Testis (tissue), 3 donors: ENCODE data around the gene GPC6. TPM values are rescaled to one million over a fixed set of nuclear protein-coding genes. Genes with fewer than 3 reads are reported as not detected.

Source experiments
- DNase-seq: peaks from one replicate; pipeline ENCODE4 v3.0.0-alpha.2; 2019
- H3K27ac ChIP-seq, 2 donors: fragments of 200-600 bp; sonication (generic); one replicate each; pipeline ENCODE4 v1.5.1; 2019
- H3K27me3 ChIP-seq: fragments of 200-600 bp; sonication (generic); one replicate; pipeline ENCODE4 v1.5.1; 2019
- H3K36me3 ChIP-seq: fragments of 200-600 bp; sonication (generic); one replicate; pipeline ENCODE4 v1.5.1; 2017; ENCODE audit warnings: low read depth; ENCODE audit errors: missing control alignments
- H3K4me1 ChIP-seq: fragments of 200-600 bp; sonication (generic); one replicate; pipeline ENCODE4 v1.5.1; 2019
- H3K4me3 ChIP-seq, 2 donors: fragments of 200-600 bp; sonication (generic); one replicate each; pipeline ENCODE4 v1.5.1; 2017 to 2019
- H3K9me3 ChIP-seq: fragments of 200-600 bp; sonication (generic); one replicate; pipeline ENCODE4 v1.5.1; 2017
- POLR2A ChIP-seq: fragments of 450-650 bp; IDR thresholded peaks from one replicate; pipeline ENCODE4 v1.6.1; 2017; ENCODE audit warnings: antibody characterized with exemption, mild to moderate bottlenecking, moderate library complexity
- WGBS, 2 donors: methylation state at CpG; one replicate each; pipeline ENCODE4 v1.1.5; 2018; 5-methylcytosine and 5-hydroxymethylcytosine counted together
- intact Hi-C: fragments of 100-400 bp; cut with DNase I; formaldehyde crosslinking; loops from one replicate; pipeline ENCODE4 v1.15.1; 2023; ENCODE audit warnings: low total_unique reads
- polyA plus RNA-seq: library from polyadenylated mRNA; stranded (reverse); fragments of 350-450 nt; fragmentation: Illumina TruSeq; extraction: RNeasy Lipid Tissue Mini Kit (QIAGEN cat#74804); gene quantifications from one replicate; pipeline ENCODE4 v1.2.3, GENCODE V29; 2014; ENCODE audit warnings: low read depth, low replicate concordance; ENCODE audit not compliant: insufficient read depth
- total RNA-seq, 2 donors: library from RNA; depleted of rRNA; stranded (reverse); fragments of >200 nt; gene quantifications; one replicate each; pipeline ENCODE4 v1.2.3, GENCODE V29; 2016
- TF ChIP-seq, protein P1 (sequence below), 3 experiments: fragments of 450-650 bp in 2 of 3; fragments of 200-600 bp in 1 of 3; sonication (generic) in 1 of 3; IDR thresholded peaks; one replicate each; pipeline ENCODE4 v1.5.1; 2016 to 2019; ENCODE audit warnings: antibody characterized with exemption in 3 of 3, mild to moderate bottlenecking in 2 of 3, moderate library complexity in 1 of 3

GPC6 gene
- total and polyA plus RNA-seq, 3 donors from 2014 or later, result 2.2 to 6.9 (median 4.3) TPM

DNA sequence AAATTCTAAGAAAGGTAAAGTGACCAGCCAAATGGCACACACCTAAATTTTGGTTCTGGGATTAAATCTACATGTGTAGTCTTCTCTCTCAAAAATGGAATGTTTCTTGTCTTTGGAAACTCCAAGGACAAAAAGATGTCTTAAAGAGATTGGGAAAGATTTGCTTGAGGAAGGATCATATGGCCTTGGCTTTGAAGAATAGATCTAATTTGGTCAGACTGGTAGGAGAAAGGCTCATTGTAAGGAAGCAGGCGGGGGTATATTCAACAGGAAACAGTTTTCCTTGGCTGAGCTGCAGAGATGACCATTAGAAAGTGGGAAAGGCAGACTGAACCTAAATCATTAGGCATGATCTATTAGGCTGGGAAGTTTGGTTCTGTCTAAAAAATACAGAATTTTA, 887.6 kb downstream of the GPC6 start:
- Histone ChIP-seq H3K27ac (no peak overlapping the region), H3K4me3 (no peak overlapping the region), H3K27me3 (no peaks in the 10 kb centered on the region), H3K4me1 (no peaks in the 10 kb centered on the region), H3K9me3 (no peaks in the 10 kb centered on the region), H3K36me3 (no peaks in the 10 kb centered on the region)
- no peak for TF ChIP-seq POLR2A
- TF ChIP-seq, protein P1, sequence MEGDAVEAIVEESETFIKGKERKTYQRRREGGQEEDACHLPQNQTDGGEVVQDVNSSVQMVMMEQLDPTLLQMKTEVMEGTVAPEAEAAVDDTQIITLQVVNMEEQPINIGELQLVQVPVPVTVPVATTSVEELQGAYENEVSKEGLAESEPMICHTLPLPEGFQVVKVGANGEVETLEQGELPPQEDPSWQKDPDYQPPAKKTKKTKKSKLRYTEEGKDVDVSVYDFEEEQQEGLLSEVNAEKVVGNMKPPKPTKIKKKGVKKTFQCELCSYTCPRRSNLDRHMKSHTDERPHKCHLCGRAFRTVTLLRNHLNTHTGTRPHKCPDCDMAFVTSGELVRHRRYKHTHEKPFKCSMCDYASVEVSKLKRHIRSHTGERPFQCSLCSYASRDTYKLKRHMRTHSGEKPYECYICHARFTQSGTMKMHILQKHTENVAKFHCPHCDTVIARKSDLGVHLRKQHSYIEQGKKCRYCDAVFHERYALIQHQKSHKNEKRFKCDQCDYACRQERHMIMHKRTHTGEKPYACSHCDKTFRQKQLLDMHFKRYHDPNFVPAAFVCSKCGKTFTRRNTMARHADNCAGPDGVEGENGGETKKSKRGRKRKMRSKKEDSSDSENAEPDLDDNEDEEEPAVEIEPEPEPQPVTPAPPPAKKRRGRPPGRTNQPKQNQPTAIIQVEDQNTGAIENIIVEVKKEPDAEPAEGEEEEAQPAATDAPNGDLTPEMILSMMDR (IDR thresholded peaks at IDR 0.05), result no peak
- WGBS, 2 donors, result 85 to 88% methylated on average over 1 of the region's 1 CpG
- DNase-seq, result no peak
- intact Hi-C loops, result no loop called here

DNA sequence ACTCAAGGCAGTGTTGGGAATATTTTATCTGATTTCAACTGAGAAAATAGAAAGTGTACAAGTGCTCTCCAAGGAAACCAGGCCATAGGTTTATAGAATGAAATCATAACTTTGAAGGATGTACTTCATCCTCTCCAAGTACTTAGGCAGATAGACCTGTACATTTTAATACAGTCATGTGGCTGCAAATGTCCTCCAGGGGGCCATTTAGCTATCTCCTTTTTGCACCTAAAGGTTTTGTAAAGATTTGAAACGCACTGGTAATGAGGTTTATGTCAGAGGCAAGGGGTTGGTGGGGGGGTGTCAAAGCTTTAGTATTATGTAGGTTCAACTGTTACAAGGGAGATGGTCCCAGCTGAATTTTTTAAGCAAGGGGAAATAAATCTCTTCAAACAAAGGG, 888.4 kb downstream of the GPC6 start:
- TF ChIP-seq POLR2A, result no peak
- TF ChIP-seq, protein P1 (IDR thresholded peaks at IDR 0.05), result no peak
- no peaks in the 10 kb centered on the region for H3K9me3 ChIP-seq
- no peaks in the 10 kb centered on the region for H3K4me1 ChIP-seq
- no peaks in the 10 kb centered on the region for H3K27me3 ChIP-seq
- DNase-seq, result no peak
- H3K36me3 ChIP-seq, result no peaks in the 10 kb centered on the region
- H3K4me3 ChIP-seq, result no peak overlapping the region
- intact Hi-C loops, result no loop called here
- no peak overlapping the region for H3K27ac ChIP-seq
- WGBS, 2 donors, result 85 to 91% methylated on average over 1 of the region's 1 CpG

DNA sequence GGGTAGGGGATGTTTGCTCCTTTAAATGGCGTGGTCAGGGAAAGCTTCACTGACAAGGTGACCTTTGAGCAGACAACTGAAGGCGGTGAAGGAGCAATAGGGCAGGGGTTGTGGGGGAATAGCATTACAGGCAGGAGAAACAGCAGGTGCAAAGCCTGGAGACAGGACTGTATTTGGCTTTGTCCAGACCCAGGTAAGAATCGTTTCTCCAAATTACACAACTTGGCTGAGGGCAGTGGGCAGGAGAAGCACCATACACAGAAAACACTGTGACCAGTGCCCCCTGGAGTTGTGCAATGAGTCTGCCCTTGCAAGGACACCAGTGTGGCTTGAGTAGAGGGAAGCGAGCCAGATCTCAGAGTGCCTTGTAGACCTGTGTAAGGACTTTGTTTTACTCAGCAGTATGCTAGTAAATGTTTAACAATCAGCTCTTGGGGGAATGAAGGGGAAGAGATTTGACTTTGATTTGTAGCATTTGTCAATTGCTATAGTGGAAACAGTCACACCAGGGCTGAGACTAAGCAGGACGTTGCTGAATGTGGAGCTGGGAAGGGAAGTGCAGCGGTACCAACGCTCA, 892.8 kb downstream of the GPC6 start:
- DNase-seq, result no peak

DNA sequence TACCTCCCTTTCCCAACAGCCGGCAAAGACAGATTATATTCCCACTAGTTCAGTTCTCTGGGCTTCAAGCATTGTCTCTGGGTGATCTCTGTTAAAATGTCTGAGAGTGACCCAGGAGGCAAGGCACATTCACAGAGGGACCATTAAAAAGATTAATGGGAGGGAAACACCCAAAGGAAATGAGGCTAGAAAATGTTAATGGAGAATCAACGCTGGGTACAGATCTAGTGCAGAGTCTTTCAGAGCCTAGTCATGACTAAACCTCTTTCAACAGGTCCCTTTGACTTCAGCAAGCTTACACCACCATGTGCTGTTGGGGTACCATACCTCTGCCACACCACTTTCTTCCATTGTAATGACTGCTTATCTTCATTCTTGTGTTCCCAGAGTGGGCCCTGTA, 894.3 kb downstream of the GPC6 start:
- WGBS, 2 donors, result 56 to 66% methylated on average over 2 of the region's 2 CpGs
- Histone ChIP-seq H3K4me1 (no peaks in the 10 kb centered on the region), H3K9me3 (no peaks in the 10 kb centered on the region), H3K4me3 (no peak overlapping the region), H3K27ac (no peak overlapping the region), H3K36me3 (no peaks in the 10 kb centered on the region), H3K27me3 (no peaks in the 10 kb centered on the region)
- DNase-seq, result no peak
- TF ChIP-seq POLR2A, result no peak
- TF ChIP-seq, protein P1 (IDR thresholded peaks at IDR 0.05), result no peak
- intact Hi-C loops, result no loop called here

More for the DNA sequence above, 892.8 kb downstream of the GPC6 start:
- Histone ChIP-seq H3K27me3 (no peaks in the 10 kb centered on the region), H3K36me3 (no peaks in the 10 kb centered on the region), H3K27ac (no peak overlapping the region), H3K4me1 (no peaks in the 10 kb centered on the region), H3K9me3 (no peaks in the 10 kb centered on the region), H3K4me3 (no peak overlapping the region)
- WGBS, 2 donors, result 85 to 91% methylated on average over 7 of the region's 7 CpGs
- intact Hi-C loops, result no loop called here
- TF ChIP-seq POLR2A, result no peak
- TF ChIP-seq, protein P1 (IDR thresholded peaks at IDR 0.05), result no peak

DNA sequence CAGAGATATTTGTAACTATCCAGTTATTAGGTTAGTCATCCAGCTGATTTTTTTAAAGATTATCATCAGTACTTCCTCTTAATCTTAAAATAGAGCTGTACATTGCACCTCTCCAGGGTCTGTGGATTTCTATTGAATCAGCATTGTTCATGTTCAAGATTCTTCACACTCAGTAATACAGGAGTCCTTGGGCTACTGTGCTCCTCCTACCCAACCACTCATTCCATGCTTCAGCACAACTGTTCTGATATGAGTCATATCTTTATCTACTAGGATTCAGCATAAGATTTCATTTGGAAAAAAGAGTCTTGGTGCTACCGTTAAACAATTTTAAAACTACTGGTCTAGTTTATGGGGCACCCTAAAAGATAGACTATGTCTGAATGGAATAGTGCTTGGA, 895.1 kb downstream of the GPC6 start:
- intact Hi-C loops, result no loop called here
- no peaks in the 10 kb centered on the region for H3K9me3 ChIP-seq
- H3K27ac ChIP-seq, result no peak overlapping the region
- DNase-seq, result no peak
- H3K4me1 ChIP-seq, result no peaks in the 10 kb centered on the region
- WGBS, 2 donors, result 80 to 90% methylated on average over 1 of the region's 1 CpG
- TF ChIP-seq, protein P1 (IDR thresholded peaks at IDR 0.05), result no peak
- no peak for TF ChIP-seq POLR2A
- H3K36me3 ChIP-seq, result no peaks in the 10 kb centered on the region
- no peaks in the 10 kb centered on the region for H3K27me3 ChIP-seq
- H3K4me3 ChIP-seq, result no peak overlapping the region
